HG02610 (cell line): ENCODE measurements around the gene KDM4C.
"Not testable (repeated sequence)": the region's sequence is repeated elsewhere in the genome, so short reads cannot be mapped to it uniquely, and the experiment has no call there.

Experiments
- ATAC-seq: cut with Tn5 transposase; IDR thresholded peaks from one replicate; pipeline ENCODE4 v1.9.1; 2021; ENCODE audit warnings: mild to moderate bottlenecking, moderate library complexity; ENCODE audit not compliant: unreplicated experiment

KDM4C gene

DNA sequence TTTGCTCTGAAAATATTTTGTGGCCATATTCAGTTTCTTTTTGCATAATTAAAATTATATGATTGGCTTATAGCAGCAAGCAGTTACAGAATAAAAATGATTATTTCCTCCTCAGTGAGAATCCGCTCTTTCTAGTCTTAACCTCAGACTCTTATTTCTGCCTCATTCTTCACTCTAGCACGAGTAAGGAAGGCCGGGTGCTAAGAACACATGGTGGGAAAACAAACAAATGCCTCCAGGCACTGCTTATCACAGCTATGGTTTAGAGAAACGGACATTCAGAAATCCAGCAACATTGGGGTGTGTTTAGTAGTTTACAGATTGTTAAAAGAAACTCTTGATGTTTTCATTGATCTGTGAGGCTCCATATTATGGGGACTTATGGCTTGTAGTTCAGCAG, 168.7 kb downstream of the KDM4C start:
- ATAC-seq, result no peak

- no peak for ATAC-seq
These were observed 170.1 kb downstream of the KDM4C start for GRCh38 chr9:6927838-6928237.

- no peak for ATAC-seq
These were observed 171.1 kb downstream of the KDM4C start for GRCh38 chr9:6928863-6929262.

DNA sequence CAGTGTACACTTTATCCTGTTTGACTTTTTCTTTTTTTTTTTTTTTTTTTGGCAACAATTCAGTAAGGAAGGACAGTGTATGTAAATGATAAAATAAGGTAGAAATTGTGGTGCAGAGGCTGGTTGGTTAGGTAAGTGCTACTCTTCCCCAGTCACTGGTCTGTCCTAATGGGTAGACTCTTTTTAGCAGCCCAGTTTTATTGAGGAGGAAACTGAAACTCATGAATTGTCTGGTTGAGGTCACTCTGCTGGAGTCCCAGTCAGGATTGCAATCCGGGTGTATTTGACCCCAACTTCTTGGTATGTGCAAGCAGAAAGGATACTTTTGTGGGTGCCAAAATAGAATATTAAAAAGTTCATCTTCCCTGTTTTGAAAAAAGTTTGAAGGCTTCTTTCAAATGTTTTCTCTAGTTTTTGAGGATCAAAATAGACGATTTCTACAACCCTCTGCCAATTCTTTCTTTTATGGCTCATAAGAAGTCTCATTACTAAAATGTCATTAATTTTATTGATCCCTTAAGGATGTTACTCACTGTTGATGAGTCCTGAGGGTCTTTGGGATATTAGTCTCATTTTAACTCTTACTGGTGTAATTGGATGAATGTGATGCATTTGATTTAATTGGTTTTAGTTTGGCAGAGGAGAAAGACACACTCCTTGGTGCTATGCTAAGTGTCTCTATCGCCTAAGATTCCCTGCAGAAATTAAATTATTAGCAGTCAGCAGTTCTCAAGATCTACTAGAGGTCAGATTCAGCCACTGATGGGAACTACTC, 171.9 kb downstream of the KDM4C start:
- no peak for ATAC-seq

- ATAC-seq, result no peak
These were observed 173.1 kb downstream of the KDM4C start for GRCh38 chr9:6930827-6931226.

- ATAC-seq, result peak; percentile 78
These were observed 174.1 kb downstream of the KDM4C start for GRCh38 chr9:6931913-6932312.

DNA sequence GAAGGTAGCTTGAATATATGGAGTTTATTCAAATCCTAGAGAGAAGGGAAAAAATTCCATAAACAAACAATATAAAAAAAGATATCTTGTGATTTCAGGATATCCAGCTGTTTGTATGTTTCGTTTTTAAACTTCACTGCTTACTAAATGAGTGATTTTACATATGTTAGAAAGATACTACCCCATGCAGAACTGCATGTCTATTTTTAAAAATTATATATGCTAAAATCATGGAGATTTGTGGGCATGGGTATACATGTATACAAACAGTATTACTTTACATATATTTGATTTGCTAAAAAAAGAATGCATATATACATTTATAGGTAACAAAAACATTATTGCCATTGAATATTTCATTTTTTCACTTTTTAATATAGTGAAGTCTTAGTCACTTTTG, 178.3 kb downstream of the KDM4C start:
- no peak for ATAC-seq

GRCh38 chr9:6937209-6937608, 179.4 kb downstream of the KDM4C start:
- no peak for ATAC-seq

- ATAC-seq, result no peak
These were observed 180.7 kb downstream of the KDM4C start for GRCh38 chr9:6938447-6938846.

GRCh38 chr9:6938873-6939272, 181.1 kb downstream of the KDM4C start:
- no peak for ATAC-seq

- ATAC-seq, result no peak
These were observed 183.7 kb downstream of the KDM4C start for GRCh38 chr9:6941501-6941900.

DNA sequence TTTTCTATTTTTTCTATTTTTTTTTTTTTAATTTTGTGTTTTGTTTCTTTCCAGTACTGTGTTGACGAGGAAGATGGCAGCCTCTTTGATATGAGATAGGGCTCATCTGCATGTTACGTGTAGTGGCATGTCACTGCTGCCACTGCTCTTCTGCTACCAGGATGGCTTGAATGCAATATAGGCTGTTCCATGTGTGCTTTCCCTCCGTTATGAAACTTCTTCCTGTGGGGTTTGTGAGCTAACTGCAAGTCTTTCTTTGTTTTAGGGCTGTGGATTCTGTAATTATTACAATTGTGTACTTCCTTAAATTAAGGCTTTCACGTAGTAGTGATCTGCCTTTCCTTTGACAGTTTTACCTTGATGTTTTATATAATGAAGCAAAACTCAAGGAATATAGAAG, 184.6 kb downstream of the KDM4C start:
- ATAC-seq, result no peak

GRCh38 chr9:6943293-6943692, 185.5 kb downstream of the KDM4C start:
- ATAC-seq, result no peak

- no peak for ATAC-seq
These were observed 186.3 kb downstream of the KDM4C start for GRCh38 chr9:6944093-6944551.

- no peak for ATAC-seq
These were observed 187.1 kb downstream of the KDM4C start for GRCh38 chr9:6944896-6945295.

- ATAC-seq, result no peak
These were observed 188.0 kb downstream of the KDM4C start for GRCh38 chr9:6945816-6946215.

DNA sequence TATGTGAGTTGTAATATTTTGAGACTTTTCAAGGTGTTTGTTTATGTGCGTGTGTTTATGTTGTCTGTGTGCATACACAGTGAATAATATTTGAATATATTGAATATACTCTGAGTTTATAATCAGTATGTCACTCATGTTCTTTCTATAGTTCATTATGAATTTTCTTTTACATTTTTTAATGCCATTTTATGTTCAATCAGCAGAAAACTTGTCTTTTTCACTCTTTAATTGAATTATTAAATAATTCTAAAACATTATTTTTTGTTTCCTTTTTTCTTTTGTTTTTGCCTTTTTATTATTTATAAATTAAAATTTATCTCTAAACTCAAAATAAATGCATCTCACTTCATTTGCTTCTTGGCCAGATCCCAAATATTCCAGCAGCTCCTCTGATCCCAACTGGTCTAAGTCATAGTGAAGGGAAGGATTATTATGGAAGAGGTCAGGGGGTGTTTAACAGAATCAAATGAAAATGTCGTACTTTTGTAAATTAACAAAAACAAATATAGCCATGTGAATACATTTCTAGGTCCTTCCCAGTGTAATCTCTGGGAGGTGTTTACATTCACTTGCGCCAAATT, 188.9 kb downstream of the KDM4C start:
- no peak for ATAC-seq

DNA sequence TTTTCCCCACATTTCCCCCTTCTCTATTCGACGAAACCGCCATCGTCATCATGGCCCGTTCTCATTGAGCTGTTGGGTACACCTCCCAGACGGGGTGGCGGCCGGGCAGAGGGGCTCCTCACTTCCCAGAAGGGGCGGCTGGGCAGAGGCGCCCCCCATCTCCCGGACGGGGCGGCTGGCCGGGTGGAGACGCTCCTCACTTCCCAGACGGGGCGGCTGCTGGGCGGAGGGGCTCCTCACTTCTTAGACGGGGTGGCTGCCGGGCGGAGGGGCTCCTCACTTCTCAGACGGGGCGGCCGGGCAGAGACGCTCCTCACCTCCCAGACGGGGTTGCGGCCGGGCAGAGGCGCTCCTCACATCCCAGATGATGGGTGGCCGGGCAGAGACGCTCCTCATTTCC, 191.1 kb downstream of the KDM4C start:
- not testable (repeated sequence) for ATAC-seq

- peak; percentile 83 for ATAC-seq
These were observed 197.6 kb downstream of the KDM4C start for GRCh38 chr9:6955251-6955921.

DNA sequence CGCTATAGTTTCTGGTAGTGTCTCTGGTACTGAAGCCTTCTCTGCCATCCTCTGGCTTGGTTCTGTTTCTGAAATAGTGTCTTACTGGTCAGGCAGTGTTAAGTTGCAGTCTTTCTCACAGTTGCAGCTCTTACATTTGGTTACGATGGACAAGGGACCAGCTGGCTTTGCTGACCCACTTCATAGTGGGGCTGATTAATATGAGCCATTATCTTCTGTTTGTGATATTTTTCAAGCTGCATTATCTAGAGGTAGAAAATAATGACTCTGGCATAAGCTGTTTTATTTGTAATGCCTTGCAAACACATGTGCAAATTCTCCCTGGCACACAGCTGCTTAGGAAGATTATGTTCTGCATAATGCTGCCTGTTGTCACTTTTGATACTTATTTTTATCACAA, 199.1 kb downstream of the KDM4C start:
- no peak for ATAC-seq

DNA sequence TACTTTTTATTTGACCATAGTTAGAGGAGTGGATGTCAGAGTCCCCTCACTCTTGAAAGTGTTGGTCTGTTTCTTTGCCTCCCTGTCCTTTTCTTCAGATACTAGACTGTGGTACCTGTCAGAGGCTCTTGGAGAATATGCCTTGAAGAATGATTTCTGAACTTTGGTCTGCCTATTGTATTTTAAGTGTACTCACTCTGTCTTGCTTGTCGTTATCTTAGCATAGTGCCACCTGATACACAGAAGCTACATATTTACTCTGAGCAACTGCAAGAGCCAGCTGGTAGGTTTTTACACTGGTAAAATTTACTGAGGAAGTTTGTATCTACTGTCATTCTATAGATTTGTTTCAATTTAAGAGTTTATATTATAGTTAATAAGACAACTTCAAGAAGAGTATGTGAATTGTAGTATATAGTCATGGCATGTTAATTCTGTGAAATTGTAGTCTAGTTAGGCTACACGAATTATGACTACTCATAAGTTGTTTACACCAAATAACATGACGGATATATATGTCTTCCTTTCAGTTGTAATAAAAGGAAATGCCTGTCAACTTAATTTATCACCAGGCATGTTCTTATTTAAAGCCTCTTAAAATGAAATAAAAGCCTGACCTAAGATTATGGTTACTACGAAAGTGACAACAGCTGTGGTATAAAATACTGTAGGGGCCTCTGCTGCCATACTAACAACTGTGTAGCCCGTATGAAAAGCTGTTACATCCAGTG, 201.7 kb downstream of the KDM4C start:
- ATAC-seq, result no peak
